HepG2 (cell line): Measurements from ENCODE around the gene TMEM236. TPM values are rescaled to one million over a fixed set of nuclear protein-coding genes. Genes with fewer than 3 reads are reported as not detected.

ENCODE experiments used
- ATF4 ChIP-seq, 2 experiments: fragments of 450-650 bp in 1 of 2; sonication (generic) in 1 of 2; formaldehyde crosslinking; IDR thresholded peaks; 2 replicates each; pipeline versions ENCODE4 v1.5.0 to v1.8.0; 2020 to 2022; ENCODE audit warnings: mild to moderate bottlenecking in 1 of 2, missing genetic modification reagents in 1 of 2
- FOXM1 ChIP-seq: sonication (generic); formaldehyde crosslinking; IDR thresholded peaks from 2 replicates; pipeline ENCODE4 v1.5.0; 2020; ENCODE audit warnings: missing genetic modification reagents
- HINFP ChIP-seq: sonication (generic); formaldehyde crosslinking; IDR thresholded peaks from 2 replicates; pipeline ENCODE4 v1.4.0; 2020; ENCODE audit warnings: low read depth, mild to moderate bottlenecking, missing genetic modification reagents
- HIVEP1 ChIP-seq: sonication (generic); formaldehyde crosslinking; IDR thresholded peaks from 2 replicates; pipeline ENCODE4 v1.4.0; 2020; ENCODE audit warnings: mild to moderate bottlenecking, missing genetic modification reagents
- PHB2 ChIP-seq: fragments of 450-650 bp; IDR thresholded peaks from 2 replicates; pipeline ENCODE4 v1.6.1; 2018; ENCODE audit not compliant: partially characterized antibody
- RXRA ChIP-seq: sonication (generic); formaldehyde crosslinking; IDR thresholded peaks from 2 replicates; pipeline ENCODE4 v1.5.1; 2020; ENCODE audit warnings: missing genetic modification reagents
- SP4 ChIP-seq: sonication (generic); formaldehyde crosslinking; IDR thresholded peaks from 2 replicates; pipeline ENCODE4 v1.8.1; 2023; ENCODE audit warnings: mild to moderate bottlenecking, missing genetic modification reagents
- SP5 ChIP-seq: IDR thresholded peaks from 2 replicates; pipeline ENCODE4 v1.6.1; 2016; ENCODE audit warnings: low read depth, borderline replicate concordance
- SRSF1 ChIP-seq: fragments of 200-400 bp; formaldehyde crosslinking; optimal IDR thresholded peaks from 2 replicates; pipeline ENCODE3; 2017; ENCODE audit warnings: mild to moderate bottlenecking, low read depth, low read length, moderate library complexity
- TP53 ChIP-seq: sonication (generic); formaldehyde crosslinking; conservative IDR thresholded peaks from 2 replicates; pipeline ENCODE4 v1.4.0; 2020; ENCODE audit warnings: missing genetic modification reagents
- ZBTB38 ChIP-seq: sonication (generic); formaldehyde crosslinking; IDR thresholded peaks from 2 replicates; pipeline ENCODE4 v1.5.1; 2020; ENCODE audit warnings: mild to moderate bottlenecking, missing genetic modification reagents
- ZNF317 ChIP-seq: sonication (generic); formaldehyde crosslinking; IDR thresholded peaks from 2 replicates; pipeline ENCODE4 v1.5.0; 2020; ENCODE audit warnings: mild to moderate bottlenecking, missing genetic modification reagents
- ZNF484 ChIP-seq: sonication (generic); formaldehyde crosslinking; IDR thresholded peaks from 2 replicates; pipeline ENCODE4 v1.5.1; 2020; ENCODE audit warnings: mild to moderate bottlenecking, low read depth, missing genetic modification reagents, borderline replicate concordance
- ZNF550 ChIP-seq: sonication (generic); formaldehyde crosslinking; IDR thresholded peaks from 2 replicates; pipeline ENCODE4 v1.4.0; 2020; ENCODE audit warnings: mild to moderate bottlenecking, missing genetic modification reagents, borderline replicate concordance
- ZNF749 ChIP-seq: sonication (generic); formaldehyde crosslinking; IDR thresholded peaks from 2 replicates; pipeline ENCODE4 v1.8.0; 2022; ENCODE audit warnings: mild to moderate bottlenecking, missing genetic modification reagents, moderate library complexity, borderline replicate concordance
- polyA plus RNA-seq, 8 experiments: library from polyadenylated mRNA; depleted of rRNA in 3 of 8; stranded (reverse) in 7 of 8; unstranded in 1 of 8; fragments of >200 nt; fragmentation: Illumina TruSeq in 4 of 8; extraction: Trizol in 4 of 8; gene quantifications; 2 replicates each; pipeline versions ENCODE4 v1.2.1 to v1.2.3, GENCODE V29; 2011 to 2016; ENCODE audit warnings: low read depth in 4 of 8, missing spikeins in 1 of 8, mixed read lengths in 1 of 8; ENCODE audit not compliant: insufficient read depth in 1 of 8
- total RNA-seq, 5 experiments: library from RNA; depleted of rRNA; stranded (reverse); fragments of >200 nt; fragmentation: Illumina TruSeq; extraction: Trizol; gene quantifications; 2 replicates each; pipeline ENCODE4 v1.2.3, GENCODE V29; 2016; ENCODE audit warnings: low read depth in 1 of 5
- TF ChIP-seq, protein P1 (sequence below): sonication (generic); formaldehyde crosslinking; IDR thresholded peaks from 2 replicates; pipeline ENCODE4 v1.4.0; 2020; ENCODE audit warnings: low read depth, mild to moderate bottlenecking, missing genetic modification reagents
- TF ChIP-seq, protein P2 (sequence below): sonication (generic); formaldehyde crosslinking; IDR thresholded peaks from 2 replicates; pipeline ENCODE4 v1.8.1; 2022; ENCODE audit warnings: mild to moderate bottlenecking, missing genetic modification reagents
- TF ChIP-seq, protein P3 (sequence below): IDR thresholded peaks from 2 replicates; pipeline ENCODE4 v1.6.1; 2016; ENCODE audit warnings: mild to moderate bottlenecking, missing biosample characterization, missing genetic modification reagents

Gene TMEM236
- total and polyA plus RNA-seq, 2 of the 13 experiments (the other 11 are each of a cell fraction or from before 2014, with no cell fraction given) = 0.04 to 0.08 TPM

DNA sequence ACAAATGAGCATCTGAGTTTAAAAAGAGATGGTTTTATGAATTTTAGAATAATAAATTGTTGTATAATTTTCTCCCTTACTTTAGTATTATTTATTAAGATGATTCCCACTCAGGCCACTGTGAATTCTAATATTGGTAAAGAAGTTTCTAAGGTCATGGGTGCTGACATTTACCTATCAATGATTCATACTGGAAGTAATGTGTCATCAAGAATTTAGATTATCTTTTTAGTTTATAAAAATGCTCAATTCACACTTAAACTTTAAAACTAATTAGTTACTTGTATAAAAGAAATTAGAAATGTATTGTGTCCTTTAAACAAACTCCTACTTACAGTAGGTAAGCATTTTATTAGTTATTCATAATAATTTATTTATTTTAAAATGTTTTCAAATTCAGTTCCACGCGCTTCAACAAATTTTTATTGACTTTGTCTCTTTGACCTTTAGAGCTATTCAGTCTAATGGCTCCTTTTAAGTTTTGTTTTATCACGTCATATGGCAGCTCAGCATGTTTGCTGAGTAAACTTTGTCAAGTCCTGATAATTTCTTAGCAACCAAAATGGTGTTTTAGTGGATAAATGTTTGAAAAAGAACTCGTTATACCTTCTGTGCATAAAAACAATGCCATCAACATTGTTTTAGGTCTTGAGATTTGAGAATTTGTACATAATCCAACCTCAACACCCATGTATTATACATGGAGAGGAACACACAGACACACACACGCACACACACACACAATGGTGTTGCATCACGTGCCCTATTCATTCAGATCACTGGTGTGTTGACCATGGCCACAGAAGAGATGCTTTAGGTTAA is 42.0 kb downstream of the TMEM236 start (continued):
- TF ChIP-seq, protein P1, sequence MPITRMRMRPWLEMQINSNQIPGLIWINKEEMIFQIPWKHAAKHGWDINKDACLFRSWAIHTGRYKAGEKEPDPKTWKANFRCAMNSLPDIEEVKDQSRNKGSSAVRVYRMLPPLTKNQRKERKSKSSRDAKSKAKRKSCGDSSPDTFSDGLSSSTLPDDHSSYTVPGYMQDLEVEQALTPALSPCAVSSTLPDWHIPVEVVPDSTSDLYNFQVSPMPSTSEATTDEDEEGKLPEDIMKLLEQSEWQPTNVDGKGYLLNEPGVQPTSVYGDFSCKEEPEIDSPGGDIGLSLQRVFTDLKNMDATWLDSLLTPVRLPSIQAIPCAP (CRISPR knock-in tag) = no peak
- TF ChIP-seq TP53 (CRISPR knock-in tag) = no peak
- no peak for TF ChIP-seq SP4 (CRISPR knock-in tag)
- no peak for TF ChIP-seq ATF4 (CRISPR knock-in tag; IDR thresholded peaks at IDR 0.05)
- no peak for TF ChIP-seq ZNF749
- TF ChIP-seq, protein P2, sequence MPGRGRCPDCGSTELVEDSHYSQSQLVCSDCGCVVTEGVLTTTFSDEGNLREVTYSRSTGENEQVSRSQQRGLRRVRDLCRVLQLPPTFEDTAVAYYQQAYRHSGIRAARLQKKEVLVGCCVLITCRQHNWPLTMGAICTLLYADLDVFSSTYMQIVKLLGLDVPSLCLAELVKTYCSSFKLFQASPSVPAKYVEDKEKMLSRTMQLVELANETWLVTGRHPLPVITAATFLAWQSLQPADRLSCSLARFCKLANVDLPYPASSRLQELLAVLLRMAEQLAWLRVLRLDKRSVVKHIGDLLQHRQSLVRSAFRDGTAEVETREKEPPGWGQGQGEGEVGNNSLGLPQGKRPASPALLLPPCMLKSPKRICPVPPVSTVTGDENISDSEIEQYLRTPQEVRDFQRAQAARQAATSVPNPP = no peak
- no peak for TF ChIP-seq HINFP
- no peak for TF ChIP-seq PHB2
- no peak for TF ChIP-seq ZNF317 (CRISPR knock-in tag)
- TF ChIP-seq, protein P3, sequence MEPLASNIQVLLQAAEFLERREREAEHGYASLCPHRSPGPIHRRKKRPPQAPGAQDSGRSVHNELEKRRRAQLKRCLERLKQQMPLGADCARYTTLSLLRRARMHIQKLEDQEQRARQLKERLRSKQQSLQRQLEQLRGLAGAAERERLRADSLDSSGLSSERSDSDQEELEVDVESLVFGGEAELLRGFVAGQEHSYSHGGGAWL = no peak
- no peak for TF ChIP-seq SRSF1
- TF ChIP-seq RXRA (CRISPR knock-in tag) = no peak
- TF ChIP-seq HIVEP1 (CRISPR knock-in tag) = no peak
- TF ChIP-seq FOXM1 = no peak
- TF ChIP-seq ZBTB38 (CRISPR knock-in tag) = no peak
- TF ChIP-seq ZNF484 (CRISPR knock-in tag) = no peak
- TF ChIP-seq SP5 (CRISPR knock-in tag) = no peak
- no peak for TF ChIP-seq ZNF550 (CRISPR knock-in tag)
